Hematopoietic multipotent progenitor cell treated with erythropoietin and hydrocortisone succinate and interleukin-3 and kit ligand, for 6 days (in vitro differentiated cells): ENCODE data around the gene PSMC3.
A peak's percentile ranks its signal among the peaks of the same experiment; 100 is the strongest.

Experiments used
- DNase-seq: peaks from one replicate; pipeline ENCODE4 v3.0.0-alpha.2; 2015

The PSMC3 gene

GRCh38 chr11:47426062-47426956 lies at the start of gene PSMC3:
Gene PSMC3, minus strand, starts transcription at chr11:47426439. Its CDS starts 160 bp downstream, at chr11:47426279.
- peak; percentile 99 for DNase-seq

- no peak for DNase-seq
These were observed 44.4 kb upstream of the PSMC3 start for GRCh38 chr11:47470671-47471070.

GRCh38 chr11:47469361-47470179 lies 43.3 kb upstream of the PSMC3 start:
- no peak for DNase-seq

- DNase-seq: no peak
These were observed 42.5 kb upstream of the PSMC3 start for GRCh38 chr11:47468598-47469214.

GRCh38 chr11:47467357-47467756 lies 41.1 kb upstream of the PSMC3 start:
- no peak for DNase-seq

GRCh38 chr11:47466701-47467250 lies 40.5 kb upstream of the PSMC3 start:
- DNase-seq: no peak

- no peak for DNase-seq
These were observed 40.0 kb upstream of the PSMC3 start for GRCh38 chr11:47466201-47466600.

- no peak for DNase-seq
These were observed 38.2 kb upstream of the PSMC3 start for GRCh38 chr11:47464483-47464882.

- DNase-seq: no peak
These were observed 35.6 kb upstream of the PSMC3 start for GRCh38 chr11:47461876-47462275.

GRCh38 chr11:47460571-47461235 lies 34.5 kb upstream of the PSMC3 start:
- no peak for DNase-seq

GRCh38 chr11:47454258-47454671 lies 28.0 kb upstream of the PSMC3 start:
- peak; percentile 94 for DNase-seq

GRCh38 chr11:47453365-47453764 lies 27.1 kb upstream of the PSMC3 start:
- DNase-seq: peak; percentile 17

- DNase-seq: no peak
These were observed 25.8 kb upstream of the PSMC3 start for GRCh38 chr11:47451990-47452389.

- DNase-seq: no peak
These were observed 25.2 kb upstream of the PSMC3 start for GRCh38 chr11:47451436-47451835.

GRCh38 chr11:47449541-47449940 lies 23.3 kb upstream of the PSMC3 start:
- DNase-seq: no peak

GRCh38 chr11:47448566-47449427 lies 22.6 kb upstream of the PSMC3 start, which contains the start of gene RAPSN:
Gene RAPSN, minus strand, starts transcription at chr11:47449136. Its CDS starts 172 bp downstream, at chr11:47448964.
- no peak for DNase-seq

- DNase-seq: no peak
These were observed 21.7 kb upstream of the PSMC3 start for GRCh38 chr11:47447906-47448305.

GRCh38 chr11:47446833-47447232 lies 20.6 kb upstream of the PSMC3 start:
- no peak for DNase-seq

GRCh38 chr11:47445840-47446239 lies 19.6 kb upstream of the PSMC3 start:
- DNase-seq: no peak

GRCh38 chr11:47443817-47444216 lies 17.6 kb upstream of the PSMC3 start:
- DNase-seq: no peak

GRCh38 chr11:47443028-47443700 lies 16.9 kb upstream of the PSMC3 start:
- no peak for DNase-seq
